Gastroesophageal sphincter (tissue), 4 donors: ENCODE data around the gene KAT6B. TPM values are rescaled to one million over a fixed set of nuclear protein-coding genes. Genes with fewer than 3 reads are reported as not detected.

Source experiments
- ATAC-seq: fragments of 150-250 bp; one replicate; pipeline ENCODE4 v1.9.1; 2016; ENCODE audit warnings: mild to moderate bottlenecking, moderate library complexity
- H3K27ac ChIP-seq, 4 donors: fragments of 200-600 bp; sonication (generic) in 3 of 4; 1 replicate in 3 of 4; 2 replicates in 1 of 4; pipeline ENCODE4 v1.5.1; 2016 to 2019
- H3K27me3 ChIP-seq: fragments of 200-600 bp; sonication (generic); one replicate; pipeline ENCODE4 v1.5.1; 2019
- H3K36me3 ChIP-seq, 2 donors: fragments of 200-600 bp; sonication (generic); one replicate each; pipeline ENCODE4 v1.5.1; 2019; ENCODE audit warnings: control low read depth in 1 of 2
- H3K4me1 ChIP-seq, 3 donors: fragments of 200-600 bp; sonication (generic); 1 replicate in 2 of 3; 2 replicates in 1 of 3; pipeline ENCODE4 v1.5.1; 2016 to 2019; ENCODE audit warnings: control low read depth in 2 of 3
- H3K4me3 ChIP-seq, 2 donors: fragments of 200-600 bp; sonication (generic); one replicate each; pipeline ENCODE4 v1.5.1; 2019; ENCODE audit warnings: mild to moderate bottlenecking in 1 of 2, moderate library complexity in 1 of 2
- H3K9me3 ChIP-seq, 3 donors: fragments of 200-600 bp; sonication (generic); one replicate each; pipeline ENCODE4 v1.5.1; 2017 to 2019; ENCODE audit warnings: control low read depth in 2 of 3
- CTCF ChIP-seq, 4 experiments: fragments of 200-600 bp in 2 of 4; fragments of 450-650 bp in 2 of 4; sonication (generic) in 1 of 4; IDR thresholded peaks; one replicate each; pipeline ENCODE4 v1.5.1; 2017 to 2019; ENCODE audit warnings: antibody characterized with exemption in 4 of 4, mild to moderate bottlenecking in 2 of 4, moderate library complexity in 2 of 4
- EP300 ChIP-seq: sonication (generic); formaldehyde crosslinking; IDR thresholded peaks from one replicate; pipeline ENCODE4 v1.6.1; 2017; ENCODE audit warnings: antibody characterized with exemption, mild to moderate bottlenecking
- POLR2A ChIP-seq, 2 donors: fragments of 450-650 bp; IDR thresholded peaks; one replicate each; pipeline ENCODE4 v1.6.1; 2017; ENCODE audit warnings: antibody characterized with exemption in 2 of 2, mild to moderate bottlenecking in 2 of 2, moderate library complexity in 1 of 2
- POLR2AphosphoS5 ChIP-seq: sonication (generic); formaldehyde crosslinking; IDR thresholded peaks from one replicate; pipeline ENCODE4 v1.6.1; 2017; ENCODE audit warnings: antibody characterized with exemption
- WGBS, 2 donors: methylation state at CpG; one replicate each; pipeline ENCODE4 v1.1.5; 2018; ENCODE audit warnings: low coverage in 1 of 2; 5-methylcytosine and 5-hydroxymethylcytosine counted together
- total RNA-seq, 4 donors: library from RNA; depleted of rRNA; stranded (reverse); fragments of >200 nt; gene quantifications; one replicate each; pipeline ENCODE4 v1.1.0, GENCODE V29; 2016

KAT6B gene
- total RNA-seq, 4 donors from 2014 or later = 35.8 to 107 (median 82.9) TPM

- TF ChIP-seq POLR2AphosphoS5 = no peak
- TF ChIP-seq POLR2A (IDR thresholded peaks at IDR 0.05) = no peak
- no peak for TF ChIP-seq EP300
- no peak for TF ChIP-seq CTCF (IDR thresholded peaks at IDR 0.05)
- ATAC-seq = no peak
- 67% methylated on average over 2 of the region's 4 CpGs; no CpG with 5 or more reads in 1 of the 2 donors for WGBS, 2 donors
Measured at GRCh38 chr10:74925708-74926107, 99.3 kb downstream of the KAT6B start.

GRCh38 chr10:74926791-74927585 is 100.6 kb downstream of the KAT6B start:
- Histone ChIP-seq H3K4me1 (peaks cover 46 to 100% (median 52%) of the 10 kb centered on the region in 3 donors), H3K4me3 (no peak overlapping the region), H3K27ac (peak overlapping the region; percentile 25 to 87 (median 84)), H3K27me3 (no peaks in the 10 kb centered on the region), H3K36me3 (no peaks in the 10 kb centered on the region), H3K9me3 (no peaks in the 10 kb centered on the region)
- no peak for ATAC-seq
- no peak for TF ChIP-seq POLR2AphosphoS5
- 71 to 78% methylated on average over 2 to 4 of the region's 4 CpGs for WGBS, 2 donors

More at GRCh38 chr10:74925708-74926107, 99.3 kb downstream of the KAT6B start:
- Histone ChIP-seq H3K4me3 (no peak overlapping the region), H3K36me3 (no peaks in the 10 kb centered on the region), H3K4me1 (peaks cover 44 to 97% (median 52%) of the 10 kb centered on the region in 3 donors), H3K27me3 (no peaks in the 10 kb centered on the region), H3K9me3 (no peaks in the 10 kb centered on the region), H3K27ac (peak overlapping the region; percentile 82 to 99 (median 86))

GRCh38 chr10:74927701-74928100 is 101.3 kb downstream of the KAT6B start:
- TF ChIP-seq CTCF (IDR thresholded peaks at IDR 0.05) = no peak
- TF ChIP-seq POLR2A (IDR thresholded peaks at IDR 0.05) = no peak
- no peak for TF ChIP-seq POLR2AphosphoS5
- TF ChIP-seq EP300 = no peak
- Histone ChIP-seq H3K4me1 (peaks cover 45 to 99% (median 47%) of the 10 kb centered on the region in 3 donors), H3K9me3 (no peaks in the 10 kb centered on the region), H3K4me3 (no peak overlapping the region), H3K27me3 (no peaks in the 10 kb centered on the region), H3K36me3 (no peaks in the 10 kb centered on the region), H3K27ac (peak overlapping the region; percentile 25 to 87 (median 84))
- no peak for ATAC-seq
- 18 to 53% methylated on average over 1 to 2 of the region's 2 CpGs for WGBS, 2 donors

- Histone ChIP-seq H3K4me1 (peaks cover 36 to 99% (median 39%) of the 10 kb centered on the region in 3 donors), H3K9me3 (no peaks in the 10 kb centered on the region)
- ATAC-seq = peak; percentile 37
Measured at GRCh38 chr10:74928742-74929191, 102.4 kb downstream of the KAT6B start.

GRCh38 chr10:74929197-74929596 is 102.8 kb downstream of the KAT6B start:
- peak; percentile 45 for TF ChIP-seq POLR2AphosphoS5
- no peak for TF ChIP-seq CTCF (IDR thresholded peaks at IDR 0.05)
- WGBS, 2 donors = 25 to 36% methylated on average over 5 of the region's 5 CpGs
- H3K4me1 ChIP-seq = peaks cover 33 to 99% (median 39%) of the 10 kb centered on the region in 3 donors
- no peaks in the 10 kb centered on the region for H3K9me3 ChIP-seq
- ATAC-seq = peak; percentile 26
- peak overlapping the region; percentile 25 to 87 (median 84) for H3K27ac ChIP-seq
- no peaks in the 10 kb centered on the region for H3K36me3 ChIP-seq
- no peak overlapping the region for H3K4me3 ChIP-seq
- no peaks in the 10 kb centered on the region for H3K27me3 ChIP-seq

More at GRCh38 chr10:74928742-74929191, 102.4 kb downstream of the KAT6B start:
- WGBS, 2 donors = 15 to 30% methylated on average over 2 of the region's 2 CpGs
- TF ChIP-seq CTCF (IDR thresholded peaks at IDR 0.05) (no peak), POLR2AphosphoS5 (peak; percentile 52), EP300 (no peak), POLR2A (IDR thresholded peaks at IDR 0.05) (no peak)
- no peaks in the 10 kb centered on the region for H3K27me3 ChIP-seq
- no peak overlapping the region for H3K4me3 ChIP-seq
- H3K27ac ChIP-seq = peak overlapping the region; percentile 25 to 87 (median 84)
- no peaks in the 10 kb centered on the region for H3K36me3 ChIP-seq
